ENCODE measurements around the gene AMOT.

DNA sequence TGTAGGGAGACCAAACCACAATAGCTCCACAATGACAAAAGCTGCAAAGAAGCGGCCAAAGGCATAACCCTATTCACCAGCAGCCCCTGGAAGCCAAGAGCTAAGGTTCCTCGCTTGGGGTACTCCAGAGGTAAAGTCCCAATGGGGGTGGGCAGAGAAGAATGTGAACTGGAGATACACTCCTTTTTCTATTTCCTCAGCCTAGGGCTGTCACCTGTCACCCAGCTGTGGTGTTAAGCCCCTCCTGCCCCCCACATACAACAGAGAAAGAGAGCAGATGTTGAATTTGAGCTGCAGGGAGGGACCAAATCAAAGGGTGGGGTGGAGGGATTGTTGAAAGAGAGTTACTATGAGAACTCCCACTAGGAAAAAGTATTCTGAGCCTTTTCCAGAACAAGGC is 26.1 kb downstream of the AMOT start:
- TF ChIP-seq, protein P1, sequence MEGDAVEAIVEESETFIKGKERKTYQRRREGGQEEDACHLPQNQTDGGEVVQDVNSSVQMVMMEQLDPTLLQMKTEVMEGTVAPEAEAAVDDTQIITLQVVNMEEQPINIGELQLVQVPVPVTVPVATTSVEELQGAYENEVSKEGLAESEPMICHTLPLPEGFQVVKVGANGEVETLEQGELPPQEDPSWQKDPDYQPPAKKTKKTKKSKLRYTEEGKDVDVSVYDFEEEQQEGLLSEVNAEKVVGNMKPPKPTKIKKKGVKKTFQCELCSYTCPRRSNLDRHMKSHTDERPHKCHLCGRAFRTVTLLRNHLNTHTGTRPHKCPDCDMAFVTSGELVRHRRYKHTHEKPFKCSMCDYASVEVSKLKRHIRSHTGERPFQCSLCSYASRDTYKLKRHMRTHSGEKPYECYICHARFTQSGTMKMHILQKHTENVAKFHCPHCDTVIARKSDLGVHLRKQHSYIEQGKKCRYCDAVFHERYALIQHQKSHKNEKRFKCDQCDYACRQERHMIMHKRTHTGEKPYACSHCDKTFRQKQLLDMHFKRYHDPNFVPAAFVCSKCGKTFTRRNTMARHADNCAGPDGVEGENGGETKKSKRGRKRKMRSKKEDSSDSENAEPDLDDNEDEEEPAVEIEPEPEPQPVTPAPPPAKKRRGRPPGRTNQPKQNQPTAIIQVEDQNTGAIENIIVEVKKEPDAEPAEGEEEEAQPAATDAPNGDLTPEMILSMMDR (IDR thresholded peaks at IDR 0.05; ENCODE audit: insufficient read depth, low read depth, low read length) = no peak
- no peak for TF ChIP-seq EZH2 (IDR thresholded peaks at IDR 0.05; ENCODE audit: insufficient read depth, low read length)

All from astrocyte (in vitro differentiated cells and primary cell).